Measurements from ENCODE around the gene KRT7.

The KRT7 gene

DNA sequence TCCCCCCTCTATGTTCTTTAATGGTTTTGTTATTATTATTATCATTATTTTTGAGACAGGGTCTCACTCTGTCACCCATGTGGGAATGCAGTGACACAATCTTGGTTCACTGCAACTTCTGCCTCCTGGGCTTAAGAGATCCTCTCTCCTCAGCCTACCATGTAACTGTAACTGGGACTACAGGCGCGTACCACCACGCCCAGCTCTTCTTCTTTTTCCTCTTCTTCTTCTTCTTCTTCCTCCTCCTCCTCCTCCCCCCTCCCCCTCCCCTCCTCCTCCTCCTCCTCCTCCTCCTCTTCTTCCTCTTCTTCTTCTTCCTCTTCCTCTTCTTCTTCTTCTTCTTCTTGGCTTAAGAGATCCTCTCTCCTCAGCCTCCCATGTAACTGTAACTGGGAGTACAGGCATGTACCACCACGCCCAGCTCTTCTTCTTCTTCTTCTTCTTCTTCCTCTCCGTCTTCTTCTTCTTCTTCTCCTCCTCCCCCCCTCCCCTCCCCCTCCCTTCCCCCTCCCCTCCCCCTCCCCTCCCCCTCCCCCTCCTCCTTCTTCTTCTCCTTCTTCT, 5.4 kb upstream of the KRT7 start:
- peaks cover 11% of the 10 kb centered on the region for H3K4me1 ChIP-seq (ENCODE audit: control insufficient read depth, low read depth, low read length)
- H3K36me3 ChIP-seq (ENCODE audit: control insufficient read depth, low read depth, low read length) = no peaks in the 10 kb centered on the region
- H3K4me3 ChIP-seq (ENCODE audit: low read length) = no peak overlapping the region
- no peak overlapping the region for H3K9ac ChIP-seq (ENCODE audit: low read length)
- no peak overlapping the region for H3K27ac ChIP-seq (ENCODE audit: low read length)
- peaks cover 23% of the 10 kb centered on the region for H3K27me3 ChIP-seq (ENCODE audit: control insufficient read depth, insufficient read depth, low read length)
- no peaks in the 10 kb centered on the region for H3K9me3 ChIP-seq (ENCODE audit: control insufficient read depth, low read depth, low read length)

DNA sequence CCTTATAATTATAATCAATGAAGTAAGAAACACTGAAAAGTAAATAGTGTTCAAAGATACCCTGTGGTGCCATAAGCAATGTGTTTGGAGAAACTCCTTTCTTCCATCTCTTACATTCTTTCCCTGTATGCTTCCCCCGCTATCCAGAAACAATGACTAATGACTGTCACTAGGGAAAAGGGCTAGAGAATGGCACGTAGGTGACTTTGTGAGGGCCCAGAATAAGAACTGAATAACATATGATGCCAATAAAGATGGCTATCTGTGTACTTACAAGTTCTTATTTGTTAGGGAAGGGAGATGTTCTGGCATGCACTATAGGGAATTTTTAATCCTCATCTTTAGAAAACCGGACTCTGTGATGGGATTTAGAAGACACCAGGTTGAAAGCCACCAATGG, 4.7 kb upstream of the KRT7 start:
- no peak overlapping the region for H3K27ac ChIP-seq (ENCODE audit: low read length)
- no peak overlapping the region for H3K9ac ChIP-seq (ENCODE audit: low read length)
- peaks cover 11% of the 10 kb centered on the region for H3K4me1 ChIP-seq (ENCODE audit: control insufficient read depth, low read depth, low read length)
- H3K9me3 ChIP-seq (ENCODE audit: control insufficient read depth, low read depth, low read length) = no peaks in the 10 kb centered on the region
- peaks cover 30% of the 10 kb centered on the region for H3K27me3 ChIP-seq (ENCODE audit: control insufficient read depth, insufficient read depth, low read length)
- H3K4me3 ChIP-seq (ENCODE audit: low read length) = no peak overlapping the region
- H3K36me3 ChIP-seq (ENCODE audit: control insufficient read depth, low read depth, low read length) = no peaks in the 10 kb centered on the region

DNA sequence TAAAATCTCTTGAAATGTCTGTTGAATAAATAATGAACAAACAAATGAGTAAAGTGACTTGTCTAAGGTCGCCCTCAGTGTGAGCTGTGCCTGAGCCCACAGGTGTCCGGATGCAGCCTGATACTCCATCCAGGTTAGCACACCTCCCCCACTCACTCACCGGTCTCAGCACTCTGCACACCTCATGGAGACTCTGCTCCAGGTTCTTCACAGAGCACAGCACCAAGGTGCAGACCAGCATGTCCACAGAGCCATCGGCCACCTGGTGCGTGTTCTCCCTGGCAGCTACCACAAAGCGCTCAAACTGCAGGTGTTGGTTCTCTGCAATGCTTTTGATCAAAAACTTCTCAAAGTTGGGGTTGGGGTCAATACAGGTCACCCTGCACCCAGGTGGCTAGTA, 4.1 kb upstream of the KRT7 start:
- Histone ChIP-seq H3K27ac (ENCODE audit: low read length) (no peak overlapping the region), H3K9me3 (ENCODE audit: control insufficient read depth, low read depth, low read length) (no peaks in the 10 kb centered on the region), H3K36me3 (ENCODE audit: control insufficient read depth, low read depth, low read length) (no peaks in the 10 kb centered on the region), H3K9ac (ENCODE audit: low read length) (no peak overlapping the region), H3K27me3 (ENCODE audit: control insufficient read depth, insufficient read depth, low read length) (peaks cover 35% of the 10 kb centered on the region), H3K4me3 (ENCODE audit: low read length) (no peak overlapping the region), H3K4me1 (ENCODE audit: control insufficient read depth, low read depth, low read length) (peaks cover 16% of the 10 kb centered on the region)

DNA sequence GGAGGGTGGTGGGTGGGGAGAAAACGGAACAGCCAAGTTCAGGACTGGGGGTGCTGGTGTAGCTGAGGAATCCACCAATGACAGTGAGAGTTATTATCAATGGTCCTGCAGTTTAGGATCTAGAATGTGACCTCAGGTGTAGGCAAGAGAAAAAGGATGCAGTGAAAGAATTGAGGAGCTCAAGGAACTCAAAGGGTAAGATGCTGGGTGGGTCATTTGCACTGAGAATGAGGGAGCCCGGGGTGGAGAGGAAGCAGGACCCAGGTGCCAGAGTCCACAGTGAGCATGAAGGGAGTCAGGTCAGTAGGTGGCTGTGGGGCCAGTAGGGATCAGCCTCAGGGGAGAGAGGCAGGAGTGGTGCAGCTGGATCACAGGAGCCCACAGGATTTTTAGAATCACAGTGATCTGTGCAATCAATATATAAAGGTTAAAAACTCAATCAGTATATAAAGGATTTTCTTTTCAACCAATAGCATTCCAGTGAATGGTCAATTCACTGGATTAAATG, 3.2 kb upstream of the KRT7 start:
- H3K27me3 ChIP-seq (ENCODE audit: control insufficient read depth, insufficient read depth, low read length) = peaks cover 44% of the 10 kb centered on the region
- no peak overlapping the region for H3K4me3 ChIP-seq (ENCODE audit: low read length)
- H3K9me3 ChIP-seq (ENCODE audit: control insufficient read depth, low read depth, low read length) = no peaks in the 10 kb centered on the region
- no peaks in the 10 kb centered on the region for H3K36me3 ChIP-seq (ENCODE audit: control insufficient read depth, low read depth, low read length)
- peaks cover 23% of the 10 kb centered on the region for H3K4me1 ChIP-seq (ENCODE audit: control insufficient read depth, low read depth, low read length)
- no peak overlapping the region for H3K9ac ChIP-seq (ENCODE audit: low read length)
- H3K27ac ChIP-seq (ENCODE audit: low read length) = no peak overlapping the region

DNA sequence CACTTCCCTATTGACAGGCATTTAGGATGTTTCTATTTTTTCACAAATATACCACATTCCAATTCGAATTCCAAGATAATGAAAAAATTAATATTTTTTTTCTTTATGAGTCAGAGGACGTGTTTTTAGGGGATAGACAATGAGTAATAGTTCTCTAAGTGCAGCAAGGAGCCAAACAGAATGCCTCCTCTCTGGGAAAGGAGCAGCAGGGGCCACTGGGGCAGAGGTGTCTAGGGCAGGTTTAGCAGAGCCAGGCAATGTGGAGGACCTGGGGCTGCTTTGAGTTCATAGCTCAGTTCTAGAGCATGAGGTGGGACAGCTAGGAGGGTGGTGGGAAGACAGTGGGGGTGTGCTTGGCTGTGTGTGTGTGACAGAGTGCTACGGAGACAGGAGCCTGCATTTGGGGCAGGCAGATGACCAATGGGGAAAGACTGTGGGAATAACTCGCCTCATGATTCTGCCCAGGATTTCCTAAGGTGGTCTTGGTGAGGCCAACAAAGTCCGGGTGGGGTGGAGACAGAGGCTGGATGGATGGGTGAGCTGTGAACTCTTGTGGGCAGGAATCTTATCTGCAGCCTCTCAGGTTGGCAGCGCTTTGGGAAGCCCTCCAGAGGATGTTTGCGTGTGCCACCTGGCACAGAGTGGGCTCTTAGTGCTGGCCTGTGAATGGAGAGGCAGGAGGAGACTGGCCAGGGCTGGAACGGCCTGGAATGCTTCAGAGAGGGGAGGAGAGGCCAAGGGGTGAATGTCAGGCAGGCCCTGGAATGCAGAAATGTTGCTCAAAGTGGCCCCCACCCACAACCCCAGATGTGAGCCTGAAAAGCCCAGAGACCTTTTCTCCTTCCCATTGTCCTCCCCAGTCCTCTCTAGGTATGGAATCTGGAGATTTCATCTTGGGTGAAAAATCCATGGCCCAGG, 2.4 kb upstream of the KRT7 start:
- Histone ChIP-seq H3K36me3 (ENCODE audit: control insufficient read depth, low read depth, low read length) (no peaks in the 10 kb centered on the region), H3K9me3 (ENCODE audit: control insufficient read depth, low read depth, low read length) (no peaks in the 10 kb centered on the region), H3K4me1 (ENCODE audit: control insufficient read depth, low read depth, low read length) (peaks cover 23% of the 10 kb centered on the region), H3K27ac (ENCODE audit: low read length) (no peak overlapping the region), H3K27me3 (ENCODE audit: control insufficient read depth, insufficient read depth, low read length) (peaks cover 45% of the 10 kb centered on the region), H3K4me3 (ENCODE audit: low read length) (no peak overlapping the region), H3K9ac (ENCODE audit: low read length) (no peak overlapping the region)

DNA sequence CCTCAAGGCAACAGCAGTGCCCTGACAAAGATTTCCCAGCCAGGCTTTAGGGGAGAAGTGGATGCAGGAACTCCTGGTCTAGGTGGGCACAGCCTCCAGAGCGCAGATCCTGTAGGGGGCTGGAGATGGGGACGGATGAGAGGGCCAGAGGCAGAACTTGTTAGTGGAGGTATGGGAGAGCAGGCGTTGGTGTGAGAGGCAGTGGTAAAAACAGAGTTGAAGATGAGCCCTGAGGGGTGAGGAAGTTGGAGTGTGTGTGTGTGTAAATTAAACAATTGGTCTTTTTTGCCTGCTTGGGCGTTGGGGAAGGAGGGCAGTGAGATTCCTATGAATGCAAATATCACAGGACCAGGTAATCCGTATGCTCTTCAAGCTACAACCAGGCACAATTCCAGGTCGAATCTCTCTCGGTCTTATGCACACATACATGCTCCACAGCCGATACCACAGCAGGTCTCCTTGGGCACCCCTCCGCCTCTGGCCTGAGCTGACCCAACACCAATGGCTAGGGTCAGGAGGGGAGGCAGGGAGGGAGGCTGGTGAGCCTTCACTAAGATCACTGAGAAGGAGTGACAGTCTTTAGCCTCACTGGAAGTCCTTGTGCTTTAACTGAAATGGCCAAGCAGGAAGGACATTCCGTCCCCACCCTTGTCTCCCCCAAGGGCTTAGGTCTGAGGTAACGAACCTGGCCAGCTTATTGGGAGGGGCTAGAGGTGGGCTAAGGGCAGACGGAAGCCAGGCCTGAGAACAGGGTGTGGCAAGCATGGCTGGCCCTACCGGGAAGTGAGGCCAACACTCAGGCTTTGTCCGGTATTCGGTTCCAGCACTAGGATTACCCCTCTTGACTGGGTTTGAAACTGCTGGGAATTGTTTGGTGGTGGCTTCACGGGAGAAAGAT, 1.5 kb upstream of the KRT7 start:
- Histone ChIP-seq H3K4me3 (ENCODE audit: low read length) (no peak overlapping the region), H3K9ac (ENCODE audit: low read length) (no peak overlapping the region), H3K27ac (ENCODE audit: low read length) (no peak overlapping the region), H3K36me3 (ENCODE audit: control insufficient read depth, low read depth, low read length) (no peaks in the 10 kb centered on the region), H3K27me3 (ENCODE audit: control insufficient read depth, insufficient read depth, low read length) (peaks cover 45% of the 10 kb centered on the region), H3K9me3 (ENCODE audit: control insufficient read depth, low read depth, low read length) (no peaks in the 10 kb centered on the region), H3K4me1 (ENCODE audit: control insufficient read depth, low read depth, low read length) (peaks cover 23% of the 10 kb centered on the region)

DNA sequence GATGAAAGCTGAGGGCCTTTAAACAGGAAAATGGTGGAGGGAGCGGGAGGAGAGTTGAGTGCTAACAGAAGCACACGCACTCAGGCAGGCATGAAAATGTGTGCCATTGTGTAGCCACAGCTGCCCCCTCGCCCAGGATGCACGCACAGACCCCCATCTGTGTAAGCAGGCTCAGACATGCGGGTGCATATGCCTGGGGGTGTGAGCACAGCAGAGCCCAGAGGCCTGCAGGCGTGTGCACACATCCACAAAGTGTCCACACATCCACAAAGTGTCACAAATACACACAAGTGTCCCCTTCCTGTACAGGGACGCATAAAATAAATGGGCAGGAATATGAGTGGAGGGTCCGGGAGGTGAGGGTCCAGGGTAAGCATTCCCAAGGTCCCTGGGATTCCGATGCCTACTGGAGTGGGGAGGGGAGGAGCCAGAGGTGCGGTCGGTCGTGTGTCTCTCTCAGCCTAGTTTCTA, 805 bp upstream of the KRT7 start:
- no peaks in the 10 kb centered on the region for H3K36me3 ChIP-seq (ENCODE audit: control insufficient read depth, low read depth, low read length)
- H3K27ac ChIP-seq (ENCODE audit: low read length) = no peak overlapping the region
- peaks cover 26% of the 10 kb centered on the region for H3K4me1 ChIP-seq (ENCODE audit: control insufficient read depth, low read depth, low read length)
- H3K9ac ChIP-seq (ENCODE audit: low read length) = no peak overlapping the region
- H3K27me3 ChIP-seq (ENCODE audit: control insufficient read depth, insufficient read depth, low read length) = peaks cover 45% of the 10 kb centered on the region
- H3K9me3 ChIP-seq (ENCODE audit: control insufficient read depth, low read depth, low read length) = no peaks in the 10 kb centered on the region
- peak overlapping the region; percentile 54 for H3K4me3 ChIP-seq (ENCODE audit: low read length)

DNA sequence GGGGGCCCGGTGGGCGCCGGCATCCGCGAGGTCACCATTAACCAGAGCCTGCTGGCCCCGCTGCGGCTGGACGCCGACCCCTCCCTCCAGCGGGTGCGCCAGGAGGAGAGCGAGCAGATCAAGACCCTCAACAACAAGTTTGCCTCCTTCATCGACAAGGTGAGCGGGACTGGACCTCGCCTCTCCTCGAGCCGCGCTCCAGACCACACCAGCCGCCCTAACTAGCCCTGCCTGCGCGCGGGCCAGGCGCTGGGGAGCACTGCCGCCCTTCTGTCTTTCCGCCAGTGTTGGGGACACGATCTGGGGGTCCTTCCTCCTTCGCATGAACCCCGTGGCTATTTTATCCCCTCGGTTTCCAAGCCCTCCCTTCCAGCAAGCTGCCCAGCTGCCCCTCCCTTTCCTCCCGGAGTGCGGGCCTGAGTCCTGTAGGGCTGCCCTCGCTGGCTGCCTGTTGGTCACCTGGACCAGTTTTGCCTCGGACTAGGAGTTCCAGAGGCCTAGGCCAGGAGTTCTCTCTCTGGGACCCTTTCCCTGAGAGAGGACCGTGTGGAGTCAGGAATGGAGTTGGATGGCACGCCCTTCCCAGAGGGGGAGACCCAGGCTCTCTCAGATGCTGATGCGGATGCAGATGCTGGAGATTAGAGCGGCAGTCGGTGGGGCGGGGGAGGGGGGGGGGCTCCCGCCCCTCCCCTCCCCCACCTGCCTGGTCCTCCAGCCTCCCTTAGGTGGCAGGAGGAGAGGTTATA, 592 bp downstream of the KRT7 start:
- Histone ChIP-seq H3K4me3 (ENCODE audit: low read length) (peak overlapping the region; percentile 54), H3K4me1 (ENCODE audit: control insufficient read depth, low read depth, low read length) (peaks cover 36% of the 10 kb centered on the region)

DNA sequence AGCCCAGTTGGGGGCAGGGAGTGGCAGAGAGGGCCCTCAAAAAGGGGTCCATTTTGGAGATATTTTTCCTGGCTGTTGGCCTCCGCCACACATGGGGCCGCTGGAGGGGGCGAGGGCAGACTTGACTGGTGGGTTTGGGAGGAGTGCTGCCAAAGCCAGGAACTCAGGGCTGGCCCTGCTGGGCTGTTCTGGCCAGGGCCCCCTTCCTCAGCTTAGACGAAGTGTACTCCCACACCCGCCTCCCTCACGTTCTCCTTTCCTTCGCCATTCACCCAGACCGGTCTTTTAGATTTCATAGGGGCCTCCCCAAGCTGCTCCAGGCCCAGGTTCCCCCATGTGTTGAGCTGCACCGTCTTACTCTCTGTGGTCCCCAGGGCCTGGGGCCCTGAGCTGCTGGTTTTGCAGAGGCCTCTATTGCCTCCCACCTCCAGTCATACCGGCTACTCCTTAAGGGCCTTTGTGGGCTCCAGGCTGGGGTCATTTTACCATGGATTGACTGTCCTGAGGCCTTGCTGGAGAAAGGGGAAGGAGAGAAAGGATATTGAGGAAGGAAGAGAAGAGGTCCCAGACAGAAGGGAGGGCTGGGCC, 1.3 kb downstream of the KRT7 start:
- H3K36me3 ChIP-seq (ENCODE audit: control insufficient read depth, low read depth, low read length) = no peaks in the 10 kb centered on the region
- peak overlapping the region; percentile 54 for H3K4me3 ChIP-seq (ENCODE audit: low read length)
- no peak overlapping the region for H3K27ac ChIP-seq (ENCODE audit: low read length)
- peaks cover 36% of the 10 kb centered on the region for H3K4me1 ChIP-seq (ENCODE audit: control insufficient read depth, low read depth, low read length)
- no peaks in the 10 kb centered on the region for H3K9me3 ChIP-seq (ENCODE audit: control insufficient read depth, low read depth, low read length)
- peaks cover 45% of the 10 kb centered on the region for H3K27me3 ChIP-seq (ENCODE audit: control insufficient read depth, insufficient read depth, low read length)
- H3K9ac ChIP-seq (ENCODE audit: low read length) = no peak overlapping the region

More for the DNA sequence above, 592 bp downstream of the KRT7 start:
- H3K27ac ChIP-seq (ENCODE audit: low read length) = no peak overlapping the region
- H3K9ac ChIP-seq (ENCODE audit: low read length) = no peak overlapping the region
- peaks cover 45% of the 10 kb centered on the region for H3K27me3 ChIP-seq (ENCODE audit: control insufficient read depth, insufficient read depth, low read length)
- H3K36me3 ChIP-seq (ENCODE audit: control insufficient read depth, low read depth, low read length) = no peaks in the 10 kb centered on the region
- H3K9me3 ChIP-seq (ENCODE audit: control insufficient read depth, low read depth, low read length) = no peaks in the 10 kb centered on the region

DNA sequence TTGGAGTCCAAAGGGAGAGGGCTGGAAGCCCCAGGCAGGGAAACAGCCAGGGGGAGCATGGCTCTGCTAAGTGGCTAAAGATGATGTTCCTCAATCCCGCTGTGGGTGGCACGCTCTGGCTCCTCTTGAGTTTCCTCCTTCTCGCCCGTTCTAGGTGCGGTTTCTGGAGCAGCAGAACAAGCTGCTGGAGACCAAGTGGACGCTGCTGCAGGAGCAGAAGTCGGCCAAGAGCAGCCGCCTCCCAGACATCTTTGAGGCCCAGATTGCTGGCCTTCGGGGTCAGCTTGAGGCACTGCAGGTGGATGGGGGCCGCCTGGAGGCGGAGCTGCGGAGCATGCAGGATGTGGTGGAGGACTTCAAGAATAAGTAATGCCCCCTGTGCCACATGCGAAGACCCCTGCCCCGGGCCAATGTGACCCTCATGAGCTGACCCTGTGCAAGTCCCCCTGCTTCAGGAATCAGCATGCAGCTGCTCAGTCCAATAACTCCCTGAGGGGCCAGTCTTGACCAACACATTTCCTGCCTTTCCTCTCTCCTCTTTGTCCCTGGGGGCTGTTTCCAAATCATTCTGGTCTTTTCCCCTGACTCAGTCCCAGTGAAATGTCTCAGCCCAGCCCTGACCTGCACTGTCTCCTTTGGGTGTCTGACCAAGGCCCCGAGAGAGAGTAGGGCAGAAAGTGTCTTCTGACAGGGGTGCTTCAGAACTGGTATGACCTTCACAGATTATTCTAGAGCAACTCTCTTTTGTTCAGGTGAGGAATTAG, 2.1 kb downstream of the KRT7 start:
- no peak overlapping the region for H3K4me3 ChIP-seq (ENCODE audit: low read length)
- no peak overlapping the region for H3K9ac ChIP-seq (ENCODE audit: low read length)
- H3K9me3 ChIP-seq (ENCODE audit: control insufficient read depth, low read depth, low read length) = no peaks in the 10 kb centered on the region
- no peaks in the 10 kb centered on the region for H3K36me3 ChIP-seq (ENCODE audit: control insufficient read depth, low read depth, low read length)
- H3K4me1 ChIP-seq (ENCODE audit: control insufficient read depth, low read depth, low read length) = peaks cover 36% of the 10 kb centered on the region
- H3K27ac ChIP-seq (ENCODE audit: low read length) = no peak overlapping the region
- peaks cover 45% of the 10 kb centered on the region for H3K27me3 ChIP-seq (ENCODE audit: control insufficient read depth, insufficient read depth, low read length)
